H1 (cell line): ENCODE data around the gene PLCXD1. TPM values are rescaled to one million over a fixed set of nuclear protein-coding genes. Genes with fewer than 3 reads are reported as not detected.

ENCODE experiments used
- ATF2 ChIP-seq: IDR thresholded peaks from 2 replicates; pipeline ENCODE4 v1.6.1; 2012; ENCODE audit warnings: low read length, inconsistent platforms
- CBX8 ChIP-seq: fragments of 300-800, 300-1000 bp; sonication (generic); IDR thresholded peaks from 2 replicates; pipeline ENCODE4 v1.7.1; 2016; ENCODE audit warnings: low read depth, low read length, borderline replicate concordance
- GABPA ChIP-seq: IDR thresholded peaks from 2 replicates; pipeline ENCODE4 v1.6.1; 2011; ENCODE audit warnings: mild to moderate bottlenecking, low read length, moderate library complexity, borderline replicate concordance; ENCODE audit not compliant: insufficient read depth
- HDAC2 ChIP-seq, 2 experiments: fragments of 300-600 bp in 1 of 2; sonication (generic) in 1 of 2; IDR thresholded peaks; 2 replicates each; pipeline ENCODE4 v1.6.1; 2011 to 2012; ENCODE audit warnings: low read depth in 2 of 2, low read length in 2 of 2, mild to moderate bottlenecking in 2 of 2, moderate library complexity in 2 of 2, borderline replicate concordance in 1 of 2, inconsistent platforms in 1 of 2
- HDAC6 ChIP-seq: IDR thresholded peaks from one replicate; pipeline ENCODE4 v1.7.1; 2012; ENCODE audit warnings: low read depth, mild to moderate bottlenecking, inconsistent platforms, low read length, moderate library complexity
- JUND ChIP-seq: IDR thresholded peaks from 2 replicates; pipeline ENCODE4 v1.6.1; 2011; ENCODE audit warnings: mild to moderate bottlenecking, improper control_type of control experiment, low read length
- KDM1A ChIP-seq: fragments of 200-600, 300-600 bp; sonication (generic); IDR thresholded peaks from 2 replicates; pipeline ENCODE4 v1.7.1; 2016; ENCODE audit warnings: mild to moderate bottlenecking, low read length, borderline replicate concordance
- NANOG ChIP-seq: IDR thresholded peaks from 2 replicates; pipeline ENCODE4 v1.6.1; 2011; ENCODE audit warnings: low read length, low read depth, mild to moderate bottlenecking, inconsistent platforms; ENCODE audit not compliant: insufficient read depth, poor library complexity, severe bottlenecking
- PHF8 ChIP-seq: fragments of 200-600 bp; sonication (generic); conservative IDR thresholded peaks from 2 replicates; pipeline ENCODE4 v1.7.1; 2012; ENCODE audit warnings: low read depth, mild to moderate bottlenecking, inconsistent platforms, low read length, moderate library complexity
- POLR2AphosphoS5 ChIP-seq: IDR thresholded peaks from 2 replicates; pipeline ENCODE4 v1.6.1; 2011; ENCODE audit warnings: low read depth, low read length
- POU5F1 ChIP-seq: IDR thresholded peaks from 2 replicates; pipeline ENCODE4 v1.6.1; 2011; ENCODE audit warnings: low read depth, mild to moderate bottlenecking, low read length, moderate library complexity
- SAP30 ChIP-seq: fragments of 300-600 bp; sonication (generic); IDR thresholded peaks from 2 replicates; pipeline ENCODE4 v1.7.1; 2012; ENCODE audit warnings: low read length, moderate library complexity, mild to moderate bottlenecking, inconsistent platforms; ENCODE audit not compliant: insufficient read depth, insufficient replicate concordance
- SUZ12 ChIP-seq: fragments of 200-600 bp; sonication (generic); IDR thresholded peaks from 2 replicates; pipeline ENCODE4 v1.6.1; 2012; ENCODE audit warnings: mild to moderate bottlenecking, inconsistent platforms, low read length, moderate library complexity, mixed read lengths
- TAF7 ChIP-seq: optimal IDR thresholded peaks from 2 replicates; pipeline ENCODE3; 2011; ENCODE audit warnings: low read depth, mild to moderate bottlenecking, inconsistent platforms, low read length, moderate library complexity, borderline replicate concordance
- TBP ChIP-seq: IDR thresholded peaks from 2 replicates; pipeline ENCODE4 v1.6.1; 2011; ENCODE audit warnings: low read depth, low read length, improper control_type of control experiment
- TCF12 ChIP-seq: IDR thresholded peaks from 2 replicates; pipeline ENCODE4 v1.6.1; 2011; ENCODE audit warnings: low read depth, mild to moderate bottlenecking, low read length
- polyA plus RNA-seq, 7 experiments: library from polyadenylated mRNA; depleted of rRNA in 3 of 7; stranded (reverse) in 5 of 7; unstranded in 2 of 7; fragments of >200 nt in 5 of 7; fragments of 200-250 nt in 2 of 7; gene quantifications; 1 replicate in 5 of 7; 2 replicates in 1 of 7; 4 replicates in 1 of 7; pipeline versions ENCODE4 v1.2.1 to v1.2.3, GENCODE V29; 2011 to 2013; ENCODE audit warnings: missing spikeins in 2 of 7, mixed read lengths in 2 of 7
- total RNA-seq: library from RNA; stranded (reverse); fragmentation: NEBNext Ultra II Directional; extraction: Animal tissue kit (Norgen Biotek cat#: 25700); gene quantifications from 2 replicates; pipeline ENCODE4 v1.2.1, GENCODE V29; 2021

PLCXD1 gene
- total and polyA plus RNA-seq, 2 of the 8 experiments (the other 6 are each of a cell fraction or from before 2014, with no cell fraction given), result 93.6 to 124 TPM

- TF ChIP-seq SAP30 (no peak), JUND (peak; percentile 38; the same call in 1 of the 2 replicates), POU5F1 (no peak), CBX8 (no peak), TAF7 (no peak), GABPA (no peak), PHF8 (no peak), TBP (peak; percentile 87), NANOG (no peak), KDM1A (no peak), HDAC2 (IDR thresholded peaks at IDR 0.05; ENCODE audit: borderline replicate concordance in 1 of 2, low read depth in 2 of 2, low read length in 2 of 2) (no peak), HDAC6 (no peak), POLR2AphosphoS5 (peak; percentile 89), TCF12 (no peak), SUZ12 (no peak), ATF2 (no peak)
These were observed 2.1 kb downstream of the PLCXD1 start (continued) for GRCh38 chrX:283115-283845.
